Cardiac fibroblast (primary cell): Measurements from ENCODE around the gene KLHL18.
A peak's percentile ranks its signal among the peaks of the same experiment; 100 is the strongest.
"Not testable (repeated sequence)": the region's sequence is repeated elsewhere in the genome, so short reads cannot be mapped to it uniquely, and the experiment has no call there.

Experiments
- DNase-seq, 2 donors: peaks; one replicate each; pipeline versions ENCODE4 v3.0.0 to v3.0.0-alpha.2; 2010; ENCODE audit warnings: low read depth in 2 of 2
- H3K4me3 ChIP-seq, 2 donors: replicated peaks in 1 of 2; 1 replicate in 1 of 2; 2 replicates in 1 of 2; pipeline ENCODE4 v1.5.1; 2011; ENCODE audit warnings: low read depth in 2 of 2, low read length in 2 of 2, mild to moderate bottlenecking in 2 of 2, moderate library complexity in 1 of 2
- CTCF ChIP-seq: IDR thresholded peaks from one replicate; pipeline ENCODE4 v1.5.1; 2011; ENCODE audit warnings: low read depth, mild to moderate bottlenecking, low read length, inconsistent platforms

Gene KLHL18

GRCh38 chr3:47247131-47248064 is 35.3 kb upstream of the KLHL18 start:
- H3K4me3 ChIP-seq: no peak overlapping the region
- no peak for DNase-seq
- no peak for TF ChIP-seq CTCF

- peak; percentile 50 to 61 for DNase-seq
- peak; percentile 48 for TF ChIP-seq CTCF
- H3K4me3 ChIP-seq: no peak overlapping the region
Measured at GRCh38 chr3:47250309-47251060, 32.3 kb upstream of the KLHL18 start.

GRCh38 chr3:47251085-47251484 is 31.7 kb upstream of the KLHL18 start:
- H3K4me3 ChIP-seq, DNase-seq: not testable (repeated sequence)

GRCh38 chr3:47251689-47252088 is 31.1 kb upstream of the KLHL18 start:
- DNase-seq: no peak
- no peak overlapping the region for H3K4me3 ChIP-seq
- no peak for TF ChIP-seq CTCF

GRCh38 chr3:47256331-47256730 is 26.4 kb upstream of the KLHL18 start:
- not testable (repeated sequence) for H3K4me3 ChIP-seq, DNase-seq

- no peak for DNase-seq
- TF ChIP-seq CTCF: no peak
- H3K4me3 ChIP-seq: no peak overlapping the region
Measured at GRCh38 chr3:47259114-47259513, 23.6 kb upstream of the KLHL18 start.

GRCh38 chr3:47260605-47261004 is 22.1 kb upstream of the KLHL18 start:
- TF ChIP-seq CTCF: no peak
- H3K4me3 ChIP-seq: no peak overlapping the region
- no peak for DNase-seq
